AG04450 (cell line): ENCODE measurements around the gene UPF2. TPM values are rescaled to one million over a fixed set of nuclear protein-coding genes. Genes with fewer than 3 reads are reported as not detected.

ENCODE experiments used
- CTCF ChIA-PET: fragments of 300-600, 350-600 bp; formaldehyde crosslinking; extraction: SDS; loops from one replicate; lab custom pipeline; 2022; ENCODE audit warnings: antibody characterized with exemption, inconsistent platforms; lab: Charles Lee
- POLR2A ChIA-PET: fragments of 350-600 bp; formaldehyde crosslinking; extraction: SDS; loops from one replicate; lab custom pipeline; 2021; ENCODE audit warnings: antibody characterized with exemption, inconsistent platforms; lab: Yijun Ruan, JAX
- DNase-seq: peaks from one replicate; pipeline ENCODE4 v3.0.0-alpha.2; 2011; ENCODE audit warnings: low read depth, low spot score
- H3K27ac ChIP-seq: one replicate; pipeline ENCODE4 v1.5.1; 2012; ENCODE audit warnings: low read depth, low read length, control low read depth
- H3K27me3 ChIP-seq: one replicate; pipeline ENCODE4 v1.6.0; 2012; ENCODE audit warnings: low read length; ENCODE audit not compliant: control insufficient read depth, insufficient read depth
- H3K4me3 ChIP-seq: 2 replicates; pipeline ENCODE4 v1.5.1; 2011; ENCODE audit warnings: mild to moderate bottlenecking, low read depth, low read length, control low read depth
- H3K9me3 ChIP-seq: 2 replicates; pipeline ENCODE4 v1.5.1; 2012; ENCODE audit warnings: low read length; ENCODE audit not compliant: control insufficient read depth, insufficient read depth
- CTCF ChIP-seq: IDR thresholded peaks from 2 replicates; pipeline ENCODE4 v1.5.1; 2011; ENCODE audit warnings: low read depth, low read length, control low read depth, inconsistent platforms
- polyA plus RNA-seq: library from polyadenylated mRNA; depleted of rRNA; stranded (reverse); fragments of >200 nt; gene quantifications from 2 replicates; pipeline ENCODE4 v1.2.3, GENCODE V29; 2011

UPF2 gene
- polyA plus RNA-seq, 1 experiment: 18.4 TPM

- TF ChIP-seq CTCF: no peak
- Histone ChIP-seq H3K9me3 (peaks cover 3% of the 10 kb centered on the region; the same call in 1 of the 2 replicates), H3K27ac (no peak overlapping the region), H3K27me3 (no peaks in the 10 kb centered on the region), H3K4me3 (no peak overlapping the region)
- no peak for DNase-seq
- CTCF ChIA-PET: no interaction called here
- POLR2A ChIA-PET: interaction anchor here (0.6 kb wide), 1 partner anchor 215 kb away, joined by 7 read pairs; no protein-coding TSS in a partner anchor
These were observed 155.0 kb downstream of the UPF2 start for GRCh38 chr10:11887381-11888227.

GRCh38 chr10:11886851-11887250 is 155.8 kb downstream of the UPF2 start:
- DNase-seq: no peak
- H3K27me3 ChIP-seq: no peaks in the 10 kb centered on the region
- H3K27ac ChIP-seq: no peak overlapping the region
- no peak for TF ChIP-seq CTCF
- ChIA-PET POLR2A (no interaction called here), CTCF (no interaction called here)
- peaks cover 3% of the 10 kb centered on the region; the same call in 1 of the 2 replicates for H3K9me3 ChIP-seq
- H3K4me3 ChIP-seq: no peak overlapping the region

GRCh38 chr10:11886138-11886474 is 156.5 kb downstream of the UPF2 start:
- H3K27ac ChIP-seq: no peak overlapping the region
- H3K4me3 ChIP-seq: no peak overlapping the region
- ChIA-PET CTCF (no interaction called here), POLR2A (no interaction called here)
- DNase-seq: no peak
- peaks cover 3% of the 10 kb centered on the region; the same call in 1 of the 2 replicates for H3K9me3 ChIP-seq
- no peak for TF ChIP-seq CTCF
- H3K27me3 ChIP-seq: no peaks in the 10 kb centered on the region

- Histone ChIP-seq H3K9me3 (0 out of 2 replicates have a peak, but pooled peaks cover 3% of the 10 kb centered on the region), H3K27me3 (no peaks in the 10 kb centered on the region), H3K27ac (no peak overlapping the region), H3K4me3 (no peak overlapping the region)
- ChIA-PET POLR2A (no interaction called here), CTCF (no interaction called here)
- no peak for DNase-seq
- no peak for TF ChIP-seq CTCF
These were observed 157.0 kb downstream of the UPF2 start for GRCh38 chr10:11885437-11886137.
